GM23338 (cell line): Measurements from ENCODE around the gene FIGN. TPM values are rescaled to one million over a fixed set of nuclear protein-coding genes. Genes with fewer than 3 reads are reported as not detected.

ENCODE experiments used
- ATAC-seq: fragments of 200-7000 bp; cut with Tn5 transposase; 3 replicates; pipeline ENCODE4 v1.9.1; 2020
- DNase-seq: peaks from one replicate; pipeline ENCODE4 v3.0.0-alpha.2; 2015; ENCODE audit warnings: low spot score
- H2AFZ ChIP-seq: fragments of 200-600 bp; sonication (generic); 2 replicates; pipeline ENCODE4 v1.8.0; 2016; ENCODE audit warnings: antibody characterized with exemption, mild to moderate bottlenecking, moderate library complexity
- H3F3A ChIP-seq: fragments of 200-600 bp; sonication (generic); replicated peaks from 2 replicates; pipeline ENCODE4 v1.8.0; 2017; ENCODE audit warnings: antibody characterized with exemption, mixed run types, low read depth
- H3K27ac ChIP-seq: fragments of 200-600 bp; sonication (generic); 2 replicates; pipeline ENCODE4 v1.6.1; 2016; ENCODE audit warnings: low read depth
- H3K27me3 ChIP-seq: fragments of 200-600 bp; sonication (generic); 2 replicates; pipeline ENCODE4 v1.8.0; 2016; ENCODE audit warnings: mild to moderate bottlenecking, mixed run types, moderate library complexity; ENCODE audit not compliant: insufficient read depth
- H3K36me3 ChIP-seq: fragments of 200-600 bp; sonication (generic); 2 replicates; pipeline ENCODE4 v1.8.0; 2016; ENCODE audit warnings: mild to moderate bottlenecking; ENCODE audit not compliant: insufficient read depth
- H3K4me1 ChIP-seq: fragments of 200-600 bp; sonication (generic); 2 replicates; pipeline ENCODE4 v1.8.0; 2016; ENCODE audit warnings: mild to moderate bottlenecking, moderate library complexity; ENCODE audit not compliant: insufficient read depth
- H3K4me2 ChIP-seq: fragments of 200-600 bp; sonication (generic); 2 replicates; pipeline ENCODE4 v1.7.1; 2017; ENCODE audit warnings: mixed run types
- H3K4me3 ChIP-seq: fragments of 200-600 bp; sonication (generic); 2 replicates; pipeline ENCODE4 v1.6.1; 2016; ENCODE audit warnings: mixed run types
- H3K79me2 ChIP-seq: fragments of 200-600 bp; sonication (generic); replicated peaks from 2 replicates; pipeline ENCODE4 v1.8.0; 2017; ENCODE audit warnings: mild to moderate bottlenecking; ENCODE audit not compliant: insufficient read depth
- H3K9me2 ChIP-seq: fragments of 200-600 bp; sonication (generic); 2 replicates; pipeline ENCODE4 v1.8.0; 2017; ENCODE audit not compliant: insufficient read depth
- H4K20me1 ChIP-seq: fragments of 200-600 bp; sonication (generic); replicated peaks from 2 replicates; pipeline ENCODE4 v1.8.0; 2017; ENCODE audit warnings: mild to moderate bottlenecking; ENCODE audit not compliant: insufficient read depth
- H3K27ac Mint-ChIP-seq: 2 replicates; pipeline ENCODE4 v1.8.0; 2020; ENCODE audit warnings: inconsistent platforms, mild to moderate bottlenecking, moderate library complexity, mixed read lengths
- H3K27me3 Mint-ChIP-seq: 3 replicates; pipeline ENCODE4 v1.8.0; 2022; ENCODE audit warnings: low read depth, mild to moderate bottlenecking, moderate library complexity, mixed read lengths, inconsistent platforms; ENCODE audit not compliant: insufficient read depth, poor library complexity
- H3K36me3 Mint-ChIP-seq: 3 replicates; pipeline ENCODE4 v1.8.0; 2021; ENCODE audit warnings: low read depth, mild to moderate bottlenecking, inconsistent platforms, moderate library complexity, mixed read lengths
- H3K4me1 Mint-ChIP-seq: 3 replicates; pipeline ENCODE4 v1.8.0; 2020; ENCODE audit warnings: mild to moderate bottlenecking, inconsistent platforms, mixed read lengths
- H3K4me3 Mint-ChIP-seq: 3 replicates; pipeline ENCODE4 v1.8.0; 2021; ENCODE audit warnings: moderate library complexity, mild to moderate bottlenecking, inconsistent platforms, mixed read lengths
- H3K9me3 Mint-ChIP-seq: 3 replicates; pipeline ENCODE4 v1.8.0; 2020; ENCODE audit warnings: moderate library complexity, mild to moderate bottlenecking, inconsistent platforms, mixed read lengths
- CREB1 ChIP-seq: fragments of 250-450 bp; sonication (Bioruptor Pico); IDR thresholded peaks from 2 replicates; pipeline ENCODE4 v1.5.0; 2020; ENCODE audit warnings: low read depth, mild to moderate bottlenecking, moderate library complexity
- EZH2 ChIP-seq: fragments of 200-600 bp; sonication (generic); IDR thresholded peaks from one replicate; pipeline ENCODE4 v1.8.0; 2017; ENCODE audit warnings: antibody characterized with exemption, mild to moderate bottlenecking, low read depth; ENCODE audit not compliant: unreplicated experiment
- EZH2phosphoT487 ChIP-seq: fragments of 200-600 bp; sonication (generic); IDR thresholded peaks from one replicate; pipeline ENCODE4 v1.8.1; 2018; ENCODE audit warnings: antibody characterized with exemption; ENCODE audit not compliant: unreplicated experiment
- JUNB ChIP-seq: IDR thresholded peaks from one replicate; pipeline ENCODE4 v1.6.1; 2016; ENCODE audit warnings: antibody characterized with exemption; ENCODE audit not compliant: unreplicated experiment
- NANOG ChIP-seq: IDR thresholded peaks from 2 replicates; pipeline ENCODE4 v1.6.1; 2016; ENCODE audit warnings: antibody characterized with exemption, borderline replicate concordance
- POLR2AphosphoS5 ChIP-seq: IDR thresholded peaks from 2 replicates; pipeline ENCODE4 v1.6.1; 2016; ENCODE audit warnings: antibody characterized with exemption, low read depth
- STAT1 ChIP-seq: IDR thresholded peaks from one replicate; pipeline ENCODE4 v1.6.1; 2016; ENCODE audit warnings: antibody characterized with exemption; ENCODE audit not compliant: unreplicated experiment
- ZNF114 ChIP-seq: fragments of 250-450 bp; sonication (Bioruptor Pico); IDR thresholded peaks from 2 replicates; pipeline ENCODE4 v1.5.0; 2020; ENCODE audit warnings: mild to moderate bottlenecking, moderate library complexity
- ZNF331 ChIP-seq: fragments of 250-450 bp; sonication (Bioruptor Pico); IDR thresholded peaks from 2 replicates; pipeline ENCODE4 v1.5.0; 2020; ENCODE audit warnings: low read depth, mild to moderate bottlenecking, moderate library complexity
- polyA plus RNA-seq: library from polyadenylated mRNA; unstranded; fragments of >200 nt; fragmentation: Nextera tagmentation; extraction: Ambion mirVana; gene quantifications from 2 replicates; pipeline ENCODE4 v1.2.1, GENCODE V29; 2016
- total RNA-seq: library from RNA; depleted of rRNA; stranded (reverse); fragments of >200 nt; shearing (Covaris generic); gene quantifications from 2 replicates; pipeline ENCODE4 v1.2.3, GENCODE V29; 2014
- TF ChIP-seq, protein P1 (sequence below), 2 experiments: fragments of 200-600 bp in 1 of 2; sonication (generic) in 1 of 2; conservative IDR thresholded peaks; 2 replicates each; pipeline versions ENCODE4 v1.5.1 to v1.6.1; 2016 to 2017; ENCODE audit warnings: antibody characterized with exemption in 2 of 2, low read depth in 2 of 2, mild to moderate bottlenecking in 2 of 2, moderate library complexity in 1 of 2
- TF ChIP-seq, protein P2 (sequence below): IDR thresholded peaks from 2 replicates; pipeline ENCODE4 v1.6.1; 2016; ENCODE audit warnings: antibody characterized with exemption
- TF ChIP-seq, protein P3 (sequence below): IDR thresholded peaks from one replicate; pipeline ENCODE4 v1.6.1; 2018; ENCODE audit warnings: antibody characterized with exemption; ENCODE audit not compliant: unreplicated experiment
- TF ChIP-seq, protein P4 (sequence below): fragments of 250-450 bp; sonication (Bioruptor Pico); IDR thresholded peaks from 2 replicates; pipeline ENCODE4 v1.5.0; 2020; ENCODE audit warnings: mild to moderate bottlenecking, moderate library complexity

Gene FIGN
- total and polyA plus RNA-seq, 2 experiments from 2014 or later: 17.2 to 23.6 TPM

DNA sequence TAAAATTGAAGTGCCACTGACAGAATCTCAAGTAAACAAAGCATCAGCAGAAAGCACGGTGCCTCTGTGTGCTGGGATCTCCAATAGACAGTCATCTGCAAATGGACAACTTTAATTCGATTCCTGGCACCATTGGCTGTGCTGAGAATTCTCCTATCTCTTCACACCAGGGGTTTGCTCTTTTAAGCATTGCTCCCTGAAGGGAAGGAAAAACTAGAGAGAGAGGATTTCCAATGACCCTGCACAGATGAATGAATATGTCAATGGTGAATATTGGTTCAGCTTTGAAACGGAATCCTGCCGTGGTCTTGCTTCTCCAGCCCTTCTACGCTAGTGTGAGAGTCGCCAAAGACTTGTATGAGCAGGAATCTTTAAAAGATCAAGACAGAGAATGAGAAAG is 97.9 kb downstream of the FIGN start:
- Histone ChIP-seq H2AFZ (no peak overlapping the region), H3K27ac (no peak overlapping the region), H3K27me3 (no peaks in the 10 kb centered on the region), H4K20me1 (no peaks in the 10 kb centered on the region), H3K4me2 (no peak overlapping the region), H3K79me2 (peaks cover 18% of the 10 kb centered on the region; the same call in 1 of the 2 replicates), H3K4me1 (peaks cover 33% of the 10 kb centered on the region), H3K9me2 (no peaks in the 10 kb centered on the region), H3F3A (no peaks in the 10 kb centered on the region), H3K4me3 (no peak overlapping the region), H3K36me3 (no peaks in the 10 kb centered on the region)
- ATAC-seq (no peak), DNase-seq (no peak)
- Mint-ChIP-seq H3K27ac (peak overlapping the region; percentile 49), H3K36me3 (no peaks in the 10 kb centered on the region), H3K4me1 (peaks cover 26% of the 10 kb centered on the region), H3K27me3 (no peaks in the 10 kb centered on the region), H3K4me3 (no peak overlapping the region), H3K9me3 (no peaks in the 10 kb centered on the region)
- TF ChIP-seq, protein P1, sequence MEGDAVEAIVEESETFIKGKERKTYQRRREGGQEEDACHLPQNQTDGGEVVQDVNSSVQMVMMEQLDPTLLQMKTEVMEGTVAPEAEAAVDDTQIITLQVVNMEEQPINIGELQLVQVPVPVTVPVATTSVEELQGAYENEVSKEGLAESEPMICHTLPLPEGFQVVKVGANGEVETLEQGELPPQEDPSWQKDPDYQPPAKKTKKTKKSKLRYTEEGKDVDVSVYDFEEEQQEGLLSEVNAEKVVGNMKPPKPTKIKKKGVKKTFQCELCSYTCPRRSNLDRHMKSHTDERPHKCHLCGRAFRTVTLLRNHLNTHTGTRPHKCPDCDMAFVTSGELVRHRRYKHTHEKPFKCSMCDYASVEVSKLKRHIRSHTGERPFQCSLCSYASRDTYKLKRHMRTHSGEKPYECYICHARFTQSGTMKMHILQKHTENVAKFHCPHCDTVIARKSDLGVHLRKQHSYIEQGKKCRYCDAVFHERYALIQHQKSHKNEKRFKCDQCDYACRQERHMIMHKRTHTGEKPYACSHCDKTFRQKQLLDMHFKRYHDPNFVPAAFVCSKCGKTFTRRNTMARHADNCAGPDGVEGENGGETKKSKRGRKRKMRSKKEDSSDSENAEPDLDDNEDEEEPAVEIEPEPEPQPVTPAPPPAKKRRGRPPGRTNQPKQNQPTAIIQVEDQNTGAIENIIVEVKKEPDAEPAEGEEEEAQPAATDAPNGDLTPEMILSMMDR (conservative IDR thresholded peaks at IDR 0.05; ENCODE audit: low read depth in 2 of 2): no peak
- no peak for TF ChIP-seq ZNF114
- no peak for TF ChIP-seq NANOG
- TF ChIP-seq, protein P2, sequence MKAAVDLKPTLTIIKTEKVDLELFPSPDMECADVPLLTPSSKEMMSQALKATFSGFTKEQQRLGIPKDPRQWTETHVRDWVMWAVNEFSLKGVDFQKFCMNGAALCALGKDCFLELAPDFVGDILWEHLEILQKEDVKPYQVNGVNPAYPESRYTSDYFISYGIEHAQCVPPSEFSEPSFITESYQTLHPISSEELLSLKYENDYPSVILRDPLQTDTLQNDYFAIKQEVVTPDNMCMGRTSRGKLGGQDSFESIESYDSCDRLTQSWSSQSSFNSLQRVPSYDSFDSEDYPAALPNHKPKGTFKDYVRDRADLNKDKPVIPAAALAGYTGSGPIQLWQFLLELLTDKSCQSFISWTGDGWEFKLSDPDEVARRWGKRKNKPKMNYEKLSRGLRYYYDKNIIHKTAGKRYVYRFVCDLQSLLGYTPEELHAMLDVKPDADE: no peak
- TF ChIP-seq CREB1 (CRISPR knock-in tag): no peak
- TF ChIP-seq EZH2: no peak
- TF ChIP-seq POLR2AphosphoS5: no peak
- TF ChIP-seq ZNF331 (CRISPR knock-in tag): no peak
- TF ChIP-seq, protein P3, sequence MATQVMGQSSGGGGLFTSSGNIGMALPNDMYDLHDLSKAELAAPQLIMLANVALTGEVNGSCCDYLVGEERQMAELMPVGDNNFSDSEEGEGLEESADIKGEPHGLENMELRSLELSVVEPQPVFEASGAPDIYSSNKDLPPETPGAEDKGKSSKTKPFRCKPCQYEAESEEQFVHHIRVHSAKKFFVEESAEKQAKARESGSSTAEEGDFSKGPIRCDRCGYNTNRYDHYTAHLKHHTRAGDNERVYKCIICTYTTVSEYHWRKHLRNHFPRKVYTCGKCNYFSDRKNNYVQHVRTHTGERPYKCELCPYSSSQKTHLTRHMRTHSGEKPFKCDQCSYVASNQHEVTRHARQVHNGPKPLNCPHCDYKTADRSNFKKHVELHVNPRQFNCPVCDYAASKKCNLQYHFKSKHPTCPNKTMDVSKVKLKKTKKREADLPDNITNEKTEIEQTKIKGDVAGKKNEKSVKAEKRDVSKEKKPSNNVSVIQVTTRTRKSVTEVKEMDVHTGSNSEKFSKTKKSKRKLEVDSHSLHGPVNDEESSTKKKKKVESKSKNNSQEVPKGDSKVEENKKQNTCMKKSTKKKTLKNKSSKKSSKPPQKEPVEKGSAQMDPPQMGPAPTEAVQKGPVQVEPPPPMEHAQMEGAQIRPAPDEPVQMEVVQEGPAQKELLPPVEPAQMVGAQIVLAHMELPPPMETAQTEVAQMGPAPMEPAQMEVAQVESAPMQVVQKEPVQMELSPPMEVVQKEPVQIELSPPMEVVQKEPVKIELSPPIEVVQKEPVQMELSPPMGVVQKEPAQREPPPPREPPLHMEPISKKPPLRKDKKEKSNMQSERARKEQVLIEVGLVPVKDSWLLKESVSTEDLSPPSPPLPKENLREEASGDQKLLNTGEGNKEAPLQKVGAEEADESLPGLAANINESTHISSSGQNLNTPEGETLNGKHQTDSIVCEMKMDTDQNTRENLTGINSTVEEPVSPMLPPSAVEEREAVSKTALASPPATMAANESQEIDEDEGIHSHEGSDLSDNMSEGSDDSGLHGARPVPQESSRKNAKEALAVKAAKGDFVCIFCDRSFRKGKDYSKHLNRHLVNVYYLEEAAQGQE: no peak
- no peak for TF ChIP-seq STAT1
- TF ChIP-seq JUNB: no peak
- TF ChIP-seq, protein P4, sequence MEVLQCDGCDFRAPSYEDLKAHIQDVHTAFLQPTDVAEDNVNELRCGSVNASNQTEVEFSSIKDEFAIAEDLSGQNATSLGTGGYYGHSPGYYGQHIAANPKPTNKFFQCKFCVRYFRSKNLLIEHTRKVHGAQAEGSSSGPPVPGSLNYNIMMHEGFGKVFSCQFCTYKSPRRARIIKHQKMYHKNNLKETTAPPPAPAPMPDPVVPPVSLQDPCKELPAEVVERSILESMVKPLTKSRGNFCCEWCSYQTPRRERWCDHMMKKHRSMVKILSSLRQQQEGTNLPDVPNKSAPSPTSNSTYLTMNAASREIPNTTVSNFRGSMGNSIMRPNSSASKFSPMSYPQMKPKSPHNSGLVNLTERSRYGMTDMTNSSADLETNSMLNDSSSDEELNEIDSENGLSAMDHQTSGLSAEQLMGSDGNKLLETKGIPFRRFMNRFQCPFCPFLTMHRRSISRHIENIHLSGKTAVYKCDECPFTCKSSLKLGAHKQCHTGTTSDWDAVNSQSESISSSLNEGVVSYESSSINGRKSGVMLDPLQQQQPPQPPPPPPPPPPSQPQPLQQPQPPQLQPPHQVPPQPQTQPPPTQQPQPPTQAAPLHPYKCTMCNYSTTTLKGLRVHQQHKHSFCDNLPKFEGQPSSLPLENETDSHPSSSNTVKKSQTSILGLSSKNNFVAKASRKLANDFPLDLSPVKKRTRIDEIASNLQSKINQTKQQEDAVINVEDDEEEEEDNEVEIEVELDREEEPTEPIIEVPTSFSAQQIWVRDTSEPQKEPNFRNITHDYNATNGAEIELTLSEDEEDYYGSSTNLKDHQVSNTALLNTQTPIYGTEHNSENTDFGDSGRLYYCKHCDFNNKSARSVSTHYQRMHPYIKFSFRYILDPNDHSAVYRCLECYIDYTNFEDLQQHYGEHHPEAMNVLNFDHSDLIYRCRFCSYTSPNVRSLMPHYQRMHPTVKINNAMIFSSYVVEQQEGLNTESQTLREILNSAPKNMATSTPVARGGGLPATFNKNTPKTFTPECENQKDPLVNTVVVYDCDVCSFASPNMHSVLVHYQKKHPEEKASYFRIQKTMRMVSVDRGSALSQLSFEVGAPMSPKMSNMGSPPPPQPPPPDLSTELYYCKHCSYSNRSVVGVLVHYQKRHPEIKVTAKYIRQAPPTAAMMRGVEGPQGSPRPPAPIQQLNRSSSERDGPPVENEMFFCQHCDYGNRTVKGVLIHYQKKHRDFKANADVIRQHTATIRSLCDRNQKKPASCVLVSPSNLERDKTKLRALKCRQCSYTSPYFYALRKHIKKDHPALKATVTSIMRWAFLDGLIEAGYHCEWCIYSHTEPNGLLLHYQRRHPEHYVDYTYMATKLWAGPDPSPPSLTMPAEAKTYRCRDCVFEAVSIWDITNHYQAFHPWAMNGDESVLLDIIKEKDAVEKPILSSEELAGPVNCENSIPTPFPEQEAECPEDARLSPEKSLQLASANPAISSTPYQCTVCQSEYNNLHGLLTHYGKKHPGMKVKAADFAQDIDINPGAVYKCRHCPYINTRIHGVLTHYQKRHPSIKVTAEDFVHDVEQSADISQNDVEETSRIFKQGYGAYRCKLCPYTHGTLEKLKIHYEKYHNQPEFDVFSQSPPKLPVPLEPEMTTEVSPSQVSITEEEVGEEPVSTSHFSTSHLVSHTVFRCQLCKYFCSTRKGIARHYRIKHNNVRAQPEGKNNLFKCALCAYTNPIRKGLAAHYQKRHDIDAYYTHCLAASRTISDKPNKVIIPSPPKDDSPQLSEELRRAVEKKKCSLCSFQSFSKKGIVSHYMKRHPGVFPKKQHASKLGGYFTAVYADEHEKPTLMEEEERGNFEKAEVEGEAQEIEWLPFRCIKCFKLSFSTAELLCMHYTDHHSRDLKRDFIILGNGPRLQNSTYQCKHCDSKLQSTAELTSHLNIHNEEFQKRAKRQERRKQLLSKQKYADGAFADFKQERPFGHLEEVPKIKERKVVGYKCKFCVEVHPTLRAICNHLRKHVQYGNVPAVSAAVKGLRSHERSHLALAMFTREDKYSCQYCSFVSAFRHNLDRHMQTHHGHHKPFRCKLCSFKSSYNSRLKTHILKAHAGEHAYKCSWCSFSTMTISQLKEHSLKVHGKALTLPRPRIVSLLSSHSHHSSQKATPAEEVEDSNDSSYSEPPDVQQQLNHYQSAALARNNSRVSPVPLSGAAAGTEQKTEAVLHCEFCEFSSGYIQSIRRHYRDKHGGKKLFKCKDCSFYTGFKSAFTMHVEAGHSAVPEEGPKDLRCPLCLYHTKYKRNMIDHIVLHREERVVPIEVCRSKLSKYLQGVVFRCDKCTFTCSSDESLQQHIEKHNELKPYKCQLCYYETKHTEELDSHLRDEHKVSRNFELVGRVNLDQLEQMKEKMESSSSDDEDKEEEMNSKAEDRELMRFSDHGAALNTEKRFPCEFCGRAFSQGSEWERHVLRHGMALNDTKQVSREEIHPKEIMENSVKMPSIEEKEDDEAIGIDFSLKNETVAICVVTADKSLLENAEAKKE (CRISPR knock-in tag): no peak
- no peak for TF ChIP-seq EZH2phosphoT487
